ENCODE data around the gene BDKRB2. TPM values are rescaled to one million over a fixed set of nuclear protein-coding genes. Genes with fewer than 3 reads are reported as not detected.

BDKRB2 gene
- total RNA-seq, 1 donor from 2014 or later = 0.70 TPM

- H3K27ac Mint-ChIP-seq (ENCODE audit: unreplicated experiment) = no peak overlapping the region
- DNase-seq (ENCODE audit: low read depth) = no peak
- no peak overlapping the region for H3K9ac ChIP-seq (ENCODE audit: low read length)
- H3K79me2 ChIP-seq (ENCODE audit: insufficient read depth, low read length) = no peaks in the 10 kb centered on the region
- no peak overlapping the region for H3K4me3 Mint-ChIP-seq (ENCODE audit: unreplicated experiment)
- H2AFZ ChIP-seq (ENCODE audit: low read depth, low read length) = no peak overlapping the region
- FAIRE-seq = no peak
- TF ChIP-seq, protein P1, sequence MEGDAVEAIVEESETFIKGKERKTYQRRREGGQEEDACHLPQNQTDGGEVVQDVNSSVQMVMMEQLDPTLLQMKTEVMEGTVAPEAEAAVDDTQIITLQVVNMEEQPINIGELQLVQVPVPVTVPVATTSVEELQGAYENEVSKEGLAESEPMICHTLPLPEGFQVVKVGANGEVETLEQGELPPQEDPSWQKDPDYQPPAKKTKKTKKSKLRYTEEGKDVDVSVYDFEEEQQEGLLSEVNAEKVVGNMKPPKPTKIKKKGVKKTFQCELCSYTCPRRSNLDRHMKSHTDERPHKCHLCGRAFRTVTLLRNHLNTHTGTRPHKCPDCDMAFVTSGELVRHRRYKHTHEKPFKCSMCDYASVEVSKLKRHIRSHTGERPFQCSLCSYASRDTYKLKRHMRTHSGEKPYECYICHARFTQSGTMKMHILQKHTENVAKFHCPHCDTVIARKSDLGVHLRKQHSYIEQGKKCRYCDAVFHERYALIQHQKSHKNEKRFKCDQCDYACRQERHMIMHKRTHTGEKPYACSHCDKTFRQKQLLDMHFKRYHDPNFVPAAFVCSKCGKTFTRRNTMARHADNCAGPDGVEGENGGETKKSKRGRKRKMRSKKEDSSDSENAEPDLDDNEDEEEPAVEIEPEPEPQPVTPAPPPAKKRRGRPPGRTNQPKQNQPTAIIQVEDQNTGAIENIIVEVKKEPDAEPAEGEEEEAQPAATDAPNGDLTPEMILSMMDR (IDR thresholded peaks at IDR 0.05; ENCODE audit: insufficient read depth, low read depth, low read length) = no peak
- TF ChIP-seq EZH2 (IDR thresholded peaks at IDR 0.05; ENCODE audit: insufficient read depth, low read length) = no peak
- no peaks in the 10 kb centered on the region for H3K36me3 ChIP-seq (ENCODE audit: insufficient read depth, low read length)
- H3K4me2 ChIP-seq (ENCODE audit: low read length) = no peak overlapping the region
- peaks cover 4% of the 10 kb centered on the region for H3K4me1 ChIP-seq (ENCODE audit: insufficient read depth, low read length)
- H4K20me1 ChIP-seq (ENCODE audit: insufficient read depth, low read length) = no peaks in the 10 kb centered on the region
- peaks cover 3% of the 10 kb centered on the region for H3K9me3 Mint-ChIP-seq (ENCODE audit: unreplicated experiment)
- no peak overlapping the region for H3K27ac ChIP-seq (ENCODE audit: low read depth, low read length)
- no peaks in the 10 kb centered on the region for H3K36me3 Mint-ChIP-seq (ENCODE audit: low read depth, unreplicated experiment)
- H3K27me3 ChIP-seq (ENCODE audit: insufficient read depth, low read length) = no peaks in the 10 kb centered on the region
- no peak overlapping the region for H3K4me3 ChIP-seq (ENCODE audit: insufficient read depth, low read depth, low read length)
- peaks cover 3% of the 10 kb centered on the region for H3K4me1 Mint-ChIP-seq (ENCODE audit: low read depth, unreplicated experiment)
- peaks cover 22% of the 10 kb centered on the region for H3K27me3 Mint-ChIP-seq (ENCODE audit: low read depth, unreplicated experiment)
- H3K9me3 ChIP-seq (ENCODE audit: insufficient read depth, low read depth, low read length) = no peaks in the 10 kb centered on the region
Measured at GRCh38 chr14:96229315-96229714, 24.7 kb downstream of the BDKRB2 start.

- Mint-ChIP-seq H3K27me3 (ENCODE audit: low read depth, unreplicated experiment) (peaks cover 26% of the 10 kb centered on the region), H3K4me1 (ENCODE audit: low read depth, unreplicated experiment) (peaks cover 5% of the 10 kb centered on the region), H3K9me3 (ENCODE audit: unreplicated experiment) (peaks cover 3% of the 10 kb centered on the region), H3K36me3 (ENCODE audit: low read depth, unreplicated experiment) (no peaks in the 10 kb centered on the region), H3K4me3 (ENCODE audit: unreplicated experiment) (no peak overlapping the region), H3K27ac (ENCODE audit: unreplicated experiment) (no peak overlapping the region)
- no peaks in the 10 kb centered on the region for H3K36me3 ChIP-seq (ENCODE audit: insufficient read depth, low read length)
- H3K4me1 ChIP-seq (ENCODE audit: insufficient read depth, low read length) = no peaks in the 10 kb centered on the region
- FAIRE-seq (no peak), DNase-seq (ENCODE audit: low read depth) (no peak)
- H3K9ac ChIP-seq (ENCODE audit: low read length) = no peak overlapping the region
- no peak overlapping the region for H3K27ac ChIP-seq (ENCODE audit: low read depth, low read length)
- H4K20me1 ChIP-seq (ENCODE audit: insufficient read depth, low read length) = no peaks in the 10 kb centered on the region
- H3K27me3 ChIP-seq (ENCODE audit: insufficient read depth, low read length) = no peaks in the 10 kb centered on the region
- H3K79me2 ChIP-seq (ENCODE audit: insufficient read depth, low read length) = no peaks in the 10 kb centered on the region
- no peak overlapping the region for H3K4me3 ChIP-seq (ENCODE audit: insufficient read depth, low read depth, low read length)
- H3K9me3 ChIP-seq (ENCODE audit: insufficient read depth, low read depth, low read length) = no peaks in the 10 kb centered on the region
- no peak overlapping the region for H2AFZ ChIP-seq (ENCODE audit: low read depth, low read length)
- H3K4me2 ChIP-seq (ENCODE audit: low read length) = no peak overlapping the region
- TF ChIP-seq, protein P1 (IDR thresholded peaks at IDR 0.05; ENCODE audit: insufficient read depth, low read depth, low read length) = no peak
- TF ChIP-seq EZH2 (IDR thresholded peaks at IDR 0.05; ENCODE audit: insufficient read depth, low read length) = no peak
Measured at GRCh38 chr14:96231056-96231455, 26.4 kb downstream of the BDKRB2 start.

DNA sequence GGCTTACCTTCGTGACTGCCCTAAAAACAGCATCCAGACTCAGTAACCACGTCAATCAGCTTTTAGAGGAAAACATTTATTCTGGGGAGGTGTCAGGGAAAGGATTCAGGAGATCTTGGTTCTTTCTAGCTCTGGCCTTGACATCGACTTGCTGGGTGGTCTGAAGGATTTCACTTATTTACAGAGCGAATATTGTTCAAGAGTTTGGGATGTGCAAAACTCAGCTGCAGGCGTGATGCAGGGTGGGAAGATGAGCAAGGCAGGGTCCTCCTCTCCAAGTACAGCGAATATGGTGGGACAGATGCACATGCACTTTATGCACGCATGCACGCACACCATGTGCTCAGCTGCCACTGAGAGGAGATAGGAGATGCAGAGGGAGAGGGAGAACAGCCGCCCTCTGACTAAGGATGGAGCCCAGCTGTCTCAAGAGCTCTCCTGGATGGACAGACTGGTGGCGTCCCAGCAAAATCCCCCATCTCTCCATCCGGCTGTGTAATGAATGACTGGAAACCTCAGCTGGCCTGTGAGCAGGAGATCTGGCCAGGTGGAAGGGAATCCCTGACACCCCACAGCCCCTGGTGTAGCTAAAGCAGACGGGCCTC, 27.0 kb downstream of the BDKRB2 start:
- no peak for FAIRE-seq
- Histone ChIP-seq H3K4me2 (ENCODE audit: low read length) (no peak overlapping the region), H3K27ac (ENCODE audit: low read depth, low read length) (no peak overlapping the region), H2AFZ (ENCODE audit: low read depth, low read length) (no peak overlapping the region), H3K79me2 (ENCODE audit: insufficient read depth, low read length) (no peaks in the 10 kb centered on the region), H3K4me3 (ENCODE audit: insufficient read depth, low read depth, low read length) (no peak overlapping the region), H3K9me3 (ENCODE audit: insufficient read depth, low read depth, low read length) (no peaks in the 10 kb centered on the region), H3K9ac (ENCODE audit: low read length) (no peak overlapping the region), H4K20me1 (ENCODE audit: insufficient read depth, low read length) (no peaks in the 10 kb centered on the region), H3K36me3 (ENCODE audit: insufficient read depth, low read length) (no peaks in the 10 kb centered on the region), H3K27me3 (ENCODE audit: insufficient read depth, low read length) (no peaks in the 10 kb centered on the region), H3K4me1 (ENCODE audit: insufficient read depth, low read length) (no peaks in the 10 kb centered on the region)
- no peak for DNase-seq (ENCODE audit: low read depth)
- H3K36me3 Mint-ChIP-seq (ENCODE audit: low read depth, unreplicated experiment) = peaks cover 1% of the 10 kb centered on the region
- no peak for TF ChIP-seq EZH2 (IDR thresholded peaks at IDR 0.05; ENCODE audit: insufficient read depth, low read length)
- no peak overlapping the region for H3K27ac Mint-ChIP-seq (ENCODE audit: unreplicated experiment)
- peaks cover 4% of the 10 kb centered on the region for H3K4me1 Mint-ChIP-seq (ENCODE audit: low read depth, unreplicated experiment)
- peaks cover 26% of the 10 kb centered on the region for H3K27me3 Mint-ChIP-seq (ENCODE audit: low read depth, unreplicated experiment)
- H3K4me3 Mint-ChIP-seq (ENCODE audit: unreplicated experiment) = no peak overlapping the region
- H3K9me3 Mint-ChIP-seq (ENCODE audit: unreplicated experiment) = peaks cover 3% of the 10 kb centered on the region

Measured in astrocyte (in vitro differentiated cells and primary cell).